GM21786 (cell line): Measurements from ENCODE around the gene NOD2.

Experiments used
- ATAC-seq: cut with Tn5 transposase; IDR thresholded peaks from one replicate; pipeline ENCODE4 v1.9.1; 2021; ENCODE audit not compliant: unreplicated experiment

Gene NOD2

GRCh38 chr16:50690177-50690576 lies 3.2 kb upstream of the NOD2 start:
- no peak for ATAC-seq

GRCh38 chr16:50692644-50692998 lies 785 bp upstream of the NOD2 start:
- no peak for ATAC-seq

GRCh38 chr16:50694206-50694605 lies 800 bp downstream of the NOD2 start:
- ATAC-seq, result peak; percentile 19

GRCh38 chr16:50695017-50696000 lies 1.9 kb downstream of the NOD2 start:
- ATAC-seq, result no peak

- ATAC-seq, result no peak
Observed at GRCh38 chr16:50696126-50696525, 2.7 kb downstream of the NOD2 start.

GRCh38 chr16:50696575-50697420 lies 3.4 kb downstream of the NOD2 start:
- peak; percentile 67 for ATAC-seq

- ATAC-seq, result no peak
Observed at GRCh38 chr16:50697421-50697715, 4.0 kb downstream of the NOD2 start.

- ATAC-seq, result peak; percentile 41
Observed at GRCh38 chr16:50697881-50698767, 4.7 kb downstream of the NOD2 start.

- ATAC-seq, result no peak
Observed at GRCh38 chr16:50699326-50700159, 6.1 kb downstream of the NOD2 start.

- no peak for ATAC-seq
Observed at GRCh38 chr16:50702725-50703124, 9.3 kb downstream of the NOD2 start.

- ATAC-seq, result no peak
Observed at GRCh38 chr16:50704245-50704644, 10.8 kb downstream of the NOD2 start.

GRCh38 chr16:50705436-50706110 lies 12.2 kb downstream of the NOD2 start:
- ATAC-seq, result no peak

GRCh38 chr16:50706250-50706649 lies 12.8 kb downstream of the NOD2 start:
- ATAC-seq, result no peak

- ATAC-seq, result no peak
Observed at GRCh38 chr16:50708373-50709060, 15.1 kb downstream of the NOD2 start.

GRCh38 chr16:50709061-50709684 lies 15.8 kb downstream of the NOD2 start:
- peak; percentile 62 for ATAC-seq

GRCh38 chr16:50709980-50710379 lies 16.6 kb downstream of the NOD2 start:
- ATAC-seq, result no peak

GRCh38 chr16:50711040-50711439 lies 17.6 kb downstream of the NOD2 start:
- no peak for ATAC-seq

- ATAC-seq, result no peak
Observed at GRCh38 chr16:50711862-50712559, 18.6 kb downstream of the NOD2 start.
